Measurements from ENCODE around the gene NPY4R2.
"Not testable (repeated sequence)": the region's sequence is repeated elsewhere in the genome, so short reads cannot be mapped to it uniquely, and the experiment has no call there.

- TF ChIP-seq CTCF (IDR thresholded peaks at IDR 0.05; ENCODE audit: low read depth, low read length, poor library complexity, severe bottlenecking); EZH2phosphoT487 (IDR thresholded peaks at IDR 0.05; ENCODE audit: borderline replicate concordance, low read length): not testable (repeated sequence)
Observed at GRCh38 chr10:47943328-47943727, 24.9 kb downstream of the NPY4R2 start.

Measured in DOHH2 (cell line).